ENCODE results near the gene JADE2. TPM values are rescaled to one million over a fixed set of nuclear protein-coding genes. Genes with fewer than 3 reads are reported as not detected.

The JADE2 gene
- total and polyA plus RNA-seq, 4 donors: 12.4 to 53.5 (median 20.3) TPM

GRCh38 chr5:134489227-134489944 is 36.1 kb upstream of the JADE2 start:
- ATAC-seq (ENCODE audit: insufficient read depth, low FRiP score): no peak
- no peak overlapping the region for H3K4me3 ChIP-seq
- H3K9ac ChIP-seq (ENCODE audit: insufficient read depth in 1 of 2, low read length in 2 of 2): no peak overlapping the region
- H3K27me3 ChIP-seq (ENCODE audit: control insufficient read depth in 3 of 3, insufficient read depth in 3 of 3, low read length in 2 of 3): no peaks in the 10 kb centered on the region
- peaks cover 0 to 2% (median under 1%) of the 10 kb centered on the region in 4 donors for H3K9me3 ChIP-seq (ENCODE audit: control insufficient read depth in 4 of 4, insufficient read depth in 3 of 4, low read length in 3 of 4)
- H3K36me3 ChIP-seq (ENCODE audit: control insufficient read depth in 4 of 4, insufficient read depth in 4 of 4, low read length in 4 of 4): no peaks in the 10 kb centered on the region
- TF ChIP-seq CTCF (IDR thresholded peaks at IDR 0.05; ENCODE audit: control extremely low read depth, extremely low read depth): no peak
- DNase-seq: no peak
- WGBS, 2 donors: 93 to 97% methylated on average over 7 of the region's 7 CpGs
- H3K27ac ChIP-seq (ENCODE audit: low read depth in 1 of 2, low read length in 1 of 2): no peak overlapping the region
- H3K4me1 ChIP-seq (ENCODE audit: control insufficient read depth in 5 of 5, insufficient read depth in 5 of 5, low read length in 5 of 5): no peaks in the 10 kb centered on the region

GRCh38 chr5:134490255-134490924 is 35.1 kb upstream of the JADE2 start:
- Histone ChIP-seq H3K4me1 (ENCODE audit: control insufficient read depth in 5 of 5, insufficient read depth in 5 of 5, low read length in 5 of 5) (no peaks in the 10 kb centered on the region), H3K4me3 (no peak overlapping the region), H3K27me3 (ENCODE audit: control insufficient read depth in 3 of 3, insufficient read depth in 3 of 3, low read length in 2 of 3) (no peaks in the 10 kb centered on the region), H3K9ac (ENCODE audit: insufficient read depth in 1 of 2, low read length in 2 of 2) (no peak overlapping the region), H3K36me3 (ENCODE audit: control insufficient read depth in 4 of 4, insufficient read depth in 4 of 4, low read length in 4 of 4) (no peaks in the 10 kb centered on the region), H3K27ac (ENCODE audit: low read depth in 1 of 2, low read length in 1 of 2) (no peak overlapping the region), H3K9me3 (ENCODE audit: control insufficient read depth in 4 of 4, insufficient read depth in 3 of 4, low read length in 3 of 4) (peaks cover 0 to 2% (median under 1%) of the 10 kb centered on the region in 4 donors)
- no peak for ATAC-seq (ENCODE audit: insufficient read depth, low FRiP score)
- no peak for TF ChIP-seq CTCF (IDR thresholded peaks at IDR 0.05; ENCODE audit: control extremely low read depth, extremely low read depth)
- DNase-seq: no peak
- 89 to 94% methylated on average over 9 of the region's 9 CpGs for WGBS, 2 donors

GRCh38 chr5:134490925-134491271 is 34.6 kb upstream of the JADE2 start:
- TF ChIP-seq CTCF (IDR thresholded peaks at IDR 0.05; ENCODE audit: control extremely low read depth, extremely low read depth): no peak

More at GRCh38 chr5:134490925-134491271, 34.6 kb upstream of the JADE2 start:
- H3K4me3 ChIP-seq: no peak overlapping the region
- H3K9me3 ChIP-seq (ENCODE audit: control insufficient read depth in 4 of 4, insufficient read depth in 3 of 4, low read length in 3 of 4): peaks cover 0 to 2% (median 0%) of the 10 kb centered on the region in 4 donors
- no peak for ATAC-seq (ENCODE audit: insufficient read depth, low FRiP score)
- no peak for DNase-seq
- H3K9ac ChIP-seq (ENCODE audit: insufficient read depth in 1 of 2, low read length in 2 of 2): no peak overlapping the region
- H3K27me3 ChIP-seq (ENCODE audit: control insufficient read depth in 3 of 3, insufficient read depth in 3 of 3, low read length in 2 of 3): no peaks in the 10 kb centered on the region
- no peaks in the 10 kb centered on the region for H3K4me1 ChIP-seq (ENCODE audit: control insufficient read depth in 5 of 5, insufficient read depth in 5 of 5, low read length in 5 of 5)
- H3K36me3 ChIP-seq (ENCODE audit: control insufficient read depth in 4 of 4, insufficient read depth in 4 of 4, low read length in 4 of 4): no peaks in the 10 kb centered on the region
- H3K27ac ChIP-seq (ENCODE audit: low read depth in 1 of 2, low read length in 1 of 2): no peak overlapping the region
- 84 to 86% methylated on average over 8 of the region's 8 CpGs for WGBS, 2 donors
